K562 (cell line): ENCODE measurements around the gene SPTAN1. TPM values are rescaled to one million over a fixed set of nuclear protein-coding genes. Genes with fewer than 3 reads are reported as not detected.

Source experiments
- ATF2 ChIP-seq: sonication (generic); formaldehyde crosslinking; IDR thresholded peaks from 2 replicates; pipeline ENCODE4 v1.8.1; 2022; ENCODE audit warnings: missing genetic modification reagents
- ATF6 ChIP-seq: sonication (generic); formaldehyde crosslinking; IDR thresholded peaks from 2 replicates; pipeline ENCODE4 v1.4.0; 2020; ENCODE audit warnings: mild to moderate bottlenecking, missing genetic modification reagents
- BCL6 ChIP-seq: fragments of 250-450 bp; sonication (Bioruptor Pico); IDR thresholded peaks from 2 replicates; pipeline ENCODE4 v1.4.0; 2020
- CEBPG ChIP-seq, 3 experiments: fragments of 200-800 bp in 1 of 3; sonication (Bioruptor generic) in 1 of 3; sonication (generic) in 1 of 3; formaldehyde crosslinking in 1 of 3; IDR thresholded peaks in 2 of 3; conservative IDR thresholded peaks in 1 of 3; 2 replicates each; pipeline versions ENCODE4 v1.6.1 to v1.8.0; 2016 to 2022; ENCODE audit warnings: missing compliant biosample characterization in 2 of 3, missing genetic modification characterization in 2 of 3, mild to moderate bottlenecking in 1 of 3, missing genetic modification reagents in 1 of 3
- CTCFL ChIP-seq: IDR thresholded peaks from 2 replicates; pipeline ENCODE4 v1.6.1; 2011; ENCODE audit warnings: borderline replicate concordance, low read depth, mild to moderate bottlenecking, moderate library complexity, low read length; ENCODE audit not compliant: insufficient read depth, poor library complexity, severe bottlenecking
- FOXA1 ChIP-seq: fragments of 450-650 bp; IDR thresholded peaks from 2 replicates; pipeline ENCODE4 v1.6.1; 2016; ENCODE audit warnings: mild to moderate bottlenecking, borderline replicate concordance
- JUND ChIP-seq, 2 experiments: IDR thresholded peaks; 2 replicates in 1 of 2; 3 replicates in 1 of 2; pipeline ENCODE4 v1.6.1; 2011; ENCODE audit warnings: borderline replicate concordance in 2 of 2, low read depth in 2 of 2, low read length in 2 of 2, improper control_type of control experiment in 1 of 2, missing biosample characterization in 1 of 2, missing genetic modification characterization in 1 of 2, missing genetic modification reagents in 1 of 2
- KLF16 ChIP-seq: IDR thresholded peaks from 2 replicates; pipeline ENCODE4 v1.6.1; 2016; ENCODE audit warnings: antibody characterized with exemption
- POLR2AphosphoS5 ChIP-seq: IDR thresholded peaks from 2 replicates; pipeline ENCODE4 v1.6.1; 2011; ENCODE audit warnings: mild to moderate bottlenecking, low read depth, low read length, moderate library complexity; ENCODE audit not compliant: control insufficient read depth, insufficient read depth
- U2AF1 ChIP-seq: fragments of 200-400 bp; formaldehyde crosslinking; optimal IDR thresholded peaks from 2 replicates; pipeline ENCODE3; 2017; ENCODE audit warnings: mild to moderate bottlenecking, low read depth, low read length, moderate library complexity
- U2AF2 ChIP-seq: fragments of 200-400 bp; formaldehyde crosslinking; optimal IDR thresholded peaks from 2 replicates; pipeline ENCODE3; 2017; ENCODE audit warnings: low read depth, mild to moderate bottlenecking, low read length
- ZBTB1 ChIP-seq: sonication (generic); formaldehyde crosslinking; IDR thresholded peaks from 2 replicates; pipeline ENCODE4 v1.8.1; 2023; ENCODE audit warnings: missing genetic modification reagents, low read depth, mild to moderate bottlenecking, borderline replicate concordance
- ZNF239 ChIP-seq: fragments of 250-450 bp; sonication (Bioruptor Pico); IDR thresholded peaks from 2 replicates; pipeline ENCODE4 v1.4.0; 2020; ENCODE audit warnings: mild to moderate bottlenecking
- ZNF277 ChIP-seq: fragments of 250-450 bp; sonication (Bioruptor Pico); IDR thresholded peaks from 2 replicates; pipeline ENCODE4 v1.8.0; 2022; ENCODE audit warnings: inconsistent platforms, mild to moderate bottlenecking, moderate library complexity, borderline replicate concordance
- ZNF644 ChIP-seq: fragments of 200-800 bp; sonication (Bioruptor generic); IDR thresholded peaks from 2 replicates; pipeline ENCODE4 v1.6.1; 2016; ENCODE audit warnings: low read depth, missing genetic modification characterization, missing compliant biosample characterization
- ZNF655 ChIP-seq: fragments of 250-450 bp; sonication (Bioruptor Pico); IDR thresholded peaks from 2 replicates; pipeline ENCODE4 v1.5.0; 2021
- polyA plus RNA-seq, 8 experiments: library from polyadenylated mRNA; depleted of rRNA in 4 of 8; stranded (reverse) in 5 of 8; unstranded in 3 of 8; fragments of >200 nt; fragmentation: Nextera tagmentation in 2 of 8; fragmentation: Illumina TruSeq in 1 of 8; extraction: Ambion mirVana in 2 of 8; extraction: Trizol in 1 of 8; gene quantifications; 2 replicates each; pipeline versions ENCODE4 v1.2.1 to v1.2.3, GENCODE V29; 2011 to 2014; ENCODE audit warnings: inconsistent platforms in 1 of 8, missing spikeins in 1 of 8
- total RNA-seq, 7 experiments: library from RNA; depleted of rRNA in 6 of 7; stranded (reverse); fragments of >200 nt in 6 of 7; fragmentation: Illumina TruSeq in 2 of 7; extraction: Trizol in 2 of 7; gene quantifications; 2 replicates each; pipeline versions ENCODE4 v1.2.1 to v1.2.3, GENCODE V29; 2011 to 2021; ENCODE audit warnings: low replicate concordance in 1 of 7

SPTAN1 gene
- total and polyA plus RNA-seq, 9 of the 15 experiments (the other 6 are each of a cell fraction or from before 2014, with no cell fraction given): 1.5 to 13.5 (median 6.8) TPM

GRCh38 chr9:128656416-128657343 is 104.3 kb downstream of the SPTAN1 start, which contains the start of gene DYNC2I2 (continued):
- TF ChIP-seq ZNF655 (CRISPR knock-in tag) (no peak), U2AF1 (peak; percentile 70), ZNF239 (CRISPR knock-in tag) (peak; percentile 79), POLR2AphosphoS5 (peak; percentile 89), ZNF277 (no peak), CEBPG (CRISPR knock-in tag; IDR thresholded peaks at IDR 0.05) (no peak), CEBPG (tag; conservative IDR thresholded peaks at IDR 0.05 in 1 of 2, IDR thresholded peaks at IDR 0.05 in 1 of 2) (peak in 1 of 2 experiments; percentile 7; a peak in 1 of 4 replicates), KLF16 (no peak), JUND (IDR thresholded peaks at IDR 0.05; ENCODE audit: borderline replicate concordance, low read depth, low read length) (peak; percentile 71), JUND (tag; IDR thresholded peaks at IDR 0.05; ENCODE audit: borderline replicate concordance, low read depth, low read length) (peak; percentile 79; the same call in 2 of the 3 replicates), CTCFL (peak; percentile 69), ATF2 (CRISPR knock-in tag) (no peak), ZBTB1 (CRISPR knock-in tag) (peak; percentile 95), FOXA1 (no peak), BCL6 (CRISPR knock-in tag) (0 out of 2 replicates have a peak, but pooled peaks have one; percentile 70), ZNF644 (tag) (peak; percentile 97), ATF6 (CRISPR knock-in tag) (no peak), U2AF2 (no peak)
